NCI-H2081 treated with DMSO at 0.1 percent for 48 hours (cell line): ENCODE data around the gene APIP.

Experiments used
- DNase-seq: peaks from one replicate; lab custom pipeline; 2025; lab: John Stamatoyannopoulos, UW

Gene APIP

GRCh38 chr11:34887260-34887659, 28.9 kb downstream of the APIP start:
- DNase-seq: no peak

GRCh38 chr11:34886609-34887008, 29.6 kb downstream of the APIP start:
- no peak for DNase-seq

- DNase-seq: no peak
Observed at GRCh38 chr11:34881900-34882299, 34.3 kb downstream of the APIP start.

GRCh38 chr11:34877375-34877975, 38.7 kb downstream of the APIP start:
- no peak for DNase-seq

GRCh38 chr11:34874202-34874601, 42.0 kb downstream of the APIP start:
- DNase-seq: no peak

GRCh38 chr11:34870548-34871196, 45.5 kb downstream of the APIP start:
- DNase-seq: no peak

GRCh38 chr11:34869425-34869824, 46.8 kb downstream of the APIP start:
- DNase-seq: no peak

- DNase-seq: no peak
Observed at GRCh38 chr11:34866375-34866774, 49.8 kb downstream of the APIP start.

GRCh38 chr11:34865261-34865660, 50.9 kb downstream of the APIP start:
- no peak for DNase-seq

GRCh38 chr11:34864424-34864823, 51.8 kb downstream of the APIP start:
- DNase-seq: no peak

GRCh38 chr11:34863048-34863447, 53.1 kb downstream of the APIP start:
- DNase-seq: no peak

- DNase-seq: no peak
Observed at GRCh38 chr11:34860518-34860917, 55.7 kb downstream of the APIP start.

GRCh38 chr11:34860034-34860433, 56.1 kb downstream of the APIP start:
- no peak for DNase-seq

GRCh38 chr11:34859496-34859895, 56.7 kb downstream of the APIP start:
- no peak for DNase-seq

- DNase-seq: no peak
Observed at GRCh38 chr11:34857463-34857862, 58.7 kb downstream of the APIP start.

- DNase-seq: no peak
Observed at GRCh38 chr11:34856251-34856650, 59.9 kb downstream of the APIP start.

GRCh38 chr11:34855754-34856095, 60.5 kb downstream of the APIP start:
- no peak for DNase-seq

- DNase-seq: no peak
Observed at GRCh38 chr11:34855021-34855753, 61.0 kb downstream of the APIP start.

- DNase-seq: no peak
Observed at GRCh38 chr11:34851916-34852315, 64.3 kb downstream of the APIP start.

- no peak for DNase-seq
Observed at GRCh38 chr11:34850334-34850733, 65.8 kb downstream of the APIP start.

GRCh38 chr11:34846467-34846866, 69.7 kb downstream of the APIP start:
- no peak for DNase-seq

GRCh38 chr11:34844463-34845112, 71.6 kb downstream of the APIP start:
- no peak for DNase-seq

GRCh38 chr11:34843271-34843670, 72.9 kb downstream of the APIP start:
- DNase-seq: no peak
